Stimulated activated CD4-positive, alpha-beta T cell treated with anti-CD3 and anti-CD28 coated beads, Interleukin-15, amount 100 ng/mL, for 48 hours (primary cell): ENCODE measurements around the gene ZNF814.
"Not testable (repeated sequence)": the region's sequence is repeated elsewhere in the genome, so short reads cannot be mapped to it uniquely, and the experiment has no call there.

Source experiments
- DNase-seq, 2 donors: peaks; one replicate each; pipeline ENCODE4 v3.0.0-alpha.2; 2020; ENCODE audit warnings: low read depth in 2 of 2

The ZNF814 gene

GRCh38 chr19:57817976-57818375 lies 70.9 kb downstream of the ZNF814 start:
- no peak for DNase-seq

GRCh38 chr19:57816652-57817051 lies 72.2 kb downstream of the ZNF814 start:
- no peak for DNase-seq

GRCh38 chr19:57815247-57816075 lies 73.4 kb downstream of the ZNF814 start:
- DNase-seq = no peak

- peak; percentile 54 to 59 for DNase-seq
Observed at GRCh38 chr19:57814505-57815246, 74.2 kb downstream of the ZNF814 start, which contains the start of gene ZNF552. Gene ZNF552 (minus strand): TSS chr19:57814913. CDS start chr19:57814743, 170 bp downstream.

GRCh38 chr19:57813919-57814504 lies 74.8 kb downstream of the ZNF814 start:
- DNase-seq = no peak

- not testable (repeated sequence) for DNase-seq
Observed at GRCh38 chr19:57812975-57813820, 75.6 kb downstream of the ZNF814 start.

- no peak for DNase-seq
Observed at GRCh38 chr19:57812226-57812625, 76.6 kb downstream of the ZNF814 start.

GRCh38 chr19:57810410-57811295 lies 78.2 kb downstream of the ZNF814 start:
- not testable (repeated sequence) for DNase-seq

GRCh38 chr19:57807541-57807940 lies 81.3 kb downstream of the ZNF814 start:
- DNase-seq = no peak

- DNase-seq = no peak
Observed at GRCh38 chr19:57803594-57804325, 85.1 kb downstream of the ZNF814 start.

GRCh38 chr19:57803265-57803593 lies 85.6 kb downstream of the ZNF814 start:
- no peak for DNase-seq

GRCh38 chr19:57802269-57802668 lies 86.6 kb downstream of the ZNF814 start:
- no peak for DNase-seq

- DNase-seq = no peak
Observed at GRCh38 chr19:57800696-57801095, 88.1 kb downstream of the ZNF814 start.
